ENCODE data around the gene C10orf143.

DNA sequence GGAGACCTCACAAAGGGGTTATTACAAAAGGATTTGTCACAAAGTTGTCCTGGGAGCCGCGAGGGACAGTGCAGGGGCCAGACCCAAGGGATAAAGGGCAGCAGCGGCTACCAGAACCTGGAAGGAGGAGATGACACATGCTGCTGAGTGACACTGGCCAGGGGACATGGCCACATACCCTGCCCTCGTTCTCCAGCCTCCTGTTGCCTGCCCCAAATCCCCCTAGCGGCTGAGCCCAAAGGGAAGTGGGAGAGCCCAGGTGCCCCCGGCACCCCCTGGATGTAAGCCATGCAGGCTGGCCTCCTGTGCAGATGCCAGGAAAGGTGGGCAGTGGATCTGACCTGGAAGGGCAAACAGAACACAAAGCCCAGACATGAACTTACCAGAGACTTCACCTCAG is 42.7 kb downstream of the C10orf143 start:
- TF ChIP-seq CTCF (IDR thresholded peaks at IDR 0.05) (no peak), EP300 (IDR thresholded peaks at IDR 0.05) (no peak)
